Endothelial cell of umbilical vein (primary cell): Measurements from ENCODE around the gene TMIGD3. TPM values are rescaled to one million over a fixed set of nuclear protein-coding genes. Genes with fewer than 3 reads are reported as not detected.

Experiments
- BruUV-seq: library from RNA; stranded (reverse); fragments of 400-500 nt; replicated peaks from 2 replicates; lab custom pipeline; 2021; lab: Mats Ljungman, UMichigan
- CTCF ChIA-PET: fragments of 300-600, 350-600 bp; sonication (Branson Sonifier 250); formaldehyde crosslinking; loops from one replicate; lab custom pipeline; 2021; ENCODE audit warnings: antibody characterized with exemption, inconsistent platforms; lab: Charles Lee
- POLR2A ChIA-PET: fragments of 300-600, 350-600 bp; sonication (Branson Sonifier 250); formaldehyde crosslinking; loops from one replicate; lab custom pipeline; 2021; ENCODE audit warnings: antibody characterized with exemption, inconsistent platforms; lab: Charles Lee
- DNase-seq: peaks from one replicate; pipeline ENCODE4 v3.0.0-alpha.2; 2011; ENCODE audit warnings: low read depth, low spot score
- FAIRE-seq: peaks from 2 replicates; lab custom pipeline; 2011; peaks lifted over from hg19 to GRCh38; lab: Jason Lieb, UNC
- H2AFZ ChIP-seq: 2 replicates; pipeline ENCODE4 v1.6.0; 2012; ENCODE audit warnings: low read depth, low read length, control low read depth, inconsistent platforms
- H3K27ac ChIP-seq: 2 replicates; pipeline ENCODE4 v1.5.1; 2011; ENCODE audit warnings: low read depth, mild to moderate bottlenecking, control low read depth, low read length, moderate library complexity; ENCODE audit not compliant: insufficient read depth
- H3K27me3 ChIP-seq, 2 experiments: 2 replicates each; pipeline versions ENCODE4 v1.6.0 to v1.6.1; 2011; ENCODE audit warnings: low read length in 2 of 2, mixed read lengths in 1 of 2; ENCODE audit not compliant: control insufficient read depth in 2 of 2, insufficient read depth in 2 of 2
- H3K36me3 ChIP-seq, 2 experiments: 2 replicates in 1 of 2; 3 replicates in 1 of 2; pipeline ENCODE4 v1.5.1; 2011; ENCODE audit warnings: low read length in 2 of 2, mild to moderate bottlenecking in 1 of 2, moderate library complexity in 1 of 2; ENCODE audit not compliant: control insufficient read depth in 2 of 2, insufficient read depth in 2 of 2; ENCODE audit errors: extremely low read depth in 1 of 2
- H3K4me1 ChIP-seq: 3 replicates; pipeline ENCODE4 v1.5.1; 2011; ENCODE audit warnings: mild to moderate bottlenecking, low read length; ENCODE audit not compliant: control insufficient read depth, insufficient read depth; ENCODE audit errors: extremely low read depth
- H3K4me2 ChIP-seq: 2 replicates; pipeline ENCODE4 v1.6.1; 2011; ENCODE audit warnings: low read length, control low read depth, mixed read lengths; ENCODE audit not compliant: insufficient read depth
- H3K4me3 ChIP-seq, 3 experiments: fragments of 200-600 bp in 1 of 3; sonication (generic), shearing (Covaris generic) in 1 of 3; replicated peaks in 1 of 3; 2 replicates each; pipeline ENCODE4 v1.5.1; 2011 to 2016; ENCODE audit warnings: control low read depth in 3 of 3, low read length in 3 of 3, mild to moderate bottlenecking in 2 of 3, inconsistent platforms in 1 of 3, low read depth in 1 of 3, moderate library complexity in 1 of 3; ENCODE audit not compliant: insufficient read depth in 1 of 3
- H3K79me2 ChIP-seq: 2 replicates; pipeline ENCODE4 v1.6.0; 2012; ENCODE audit warnings: low read length, inconsistent platforms; ENCODE audit not compliant: control insufficient read depth, insufficient read depth
- H3K9ac ChIP-seq: replicated peaks from 2 replicates; pipeline ENCODE3; 2011; ENCODE audit warnings: low read length, control low read depth; ENCODE audit not compliant: insufficient read depth; ENCODE audit errors: extremely low read depth
- H3K9me1 ChIP-seq: replicated peaks from 3 replicates; pipeline ENCODE4 v1.6.0; 2011; ENCODE audit warnings: mild to moderate bottlenecking, low read length; ENCODE audit not compliant: control insufficient read depth, insufficient read depth; ENCODE audit errors: extremely low read depth
- H3K9me3 ChIP-seq: replicated peaks from 2 replicates; pipeline ENCODE4 v1.5.1; 2012; ENCODE audit warnings: low read length, inconsistent platforms; ENCODE audit not compliant: control insufficient read depth, insufficient read depth
- H4K20me1 ChIP-seq: replicated peaks from 2 replicates; pipeline ENCODE3; 2011; ENCODE audit warnings: mild to moderate bottlenecking, low read length; ENCODE audit not compliant: control insufficient read depth, insufficient read depth; ENCODE audit errors: extremely low read depth
- CTCF ChIP-seq, 2 donors: IDR thresholded peaks; 1 replicate in 1 of 2; 2 replicates in 1 of 2; pipeline ENCODE4 v1.5.1; 2011; ENCODE audit warnings: low read length in 2 of 2, mild to moderate bottlenecking in 2 of 2, moderate library complexity in 2 of 2, control low read depth in 1 of 2, inconsistent platforms in 1 of 2, low read depth in 1 of 2; ENCODE audit not compliant: insufficient read depth in 1 of 2; ENCODE audit errors: extremely low read depth in 1 of 2
- GATA2 ChIP-seq: IDR thresholded peaks from 2 replicates; pipeline ENCODE4 v1.7.0; 2011; ENCODE audit warnings: low read depth, mild to moderate bottlenecking, moderate library complexity, mixed read lengths, low read length; ENCODE audit not compliant: insufficient read length, insufficient read depth
- JUN ChIP-seq: IDR thresholded peaks from 2 replicates; pipeline ENCODE4 v1.6.1; 2011; ENCODE audit warnings: borderline replicate concordance, low read depth; ENCODE audit not compliant: insufficient read length, insufficient read depth
- dilution Hi-C: fragments of 300-500 bp; cut with MboI; formaldehyde crosslinking; loops from one replicate; pipeline ENCODE4 v1.15.0; 2019; ENCODE audit warnings: low sequenced_read_pairs; ENCODE audit not compliant: extremely low pct_ligation_motif_present
- intact Hi-C: fragments of 100-400 bp; cut with micrococcal nuclease; formaldehyde crosslinking; loops from one replicate; pipeline ENCODE4 v1.10.0; 2022
- polyA plus RNA-seq, 4 experiments: library from polyadenylated mRNA; depleted of rRNA in 3 of 4; stranded (reverse) in 3 of 4; unstranded in 1 of 4; fragments of >200 nt; gene quantifications; 2 replicates each; pipeline versions ENCODE4 v1.2.1 to v1.2.3, GENCODE V29; 2011 to 2012; ENCODE audit warnings: missing spikeins in 1 of 4
- total RNA-seq: library from RNA; stranded (reverse); gene quantifications from 2 replicates; pipeline ENCODE4 v1.2.3, GENCODE V29; 2021

TMIGD3 gene
- total and polyA plus RNA-seq, 2 donors (not counting 3 experiments of a cell fraction or from before 2014, with no cell fraction given) = 0.07 to 0.49 TPM

GRCh38 chr1:111517469-111518225 is 14.2 kb upstream of the TMIGD3 start:
- H3K4me2 ChIP-seq = no peak overlapping the region
- H4K20me1 ChIP-seq = no peaks in the 10 kb centered on the region
- no peaks in the 10 kb centered on the region for H3K36me3 ChIP-seq
- H2AFZ ChIP-seq = no peak overlapping the region
- no peaks in the 10 kb centered on the region for H3K27me3 ChIP-seq
- BruUV-seq = no TSS peak
- DNase-seq (no peak), FAIRE-seq (no peak)
- no peaks in the 10 kb centered on the region for H3K79me2 ChIP-seq
- POLR2A ChIA-PET = no interaction called here
- peaks cover 28% of the 10 kb centered on the region for H3K4me1 ChIP-seq
- dilution Hi-C loops = no loop called here
- H3K4me3 ChIP-seq = no peak overlapping the region
- no peak for TF ChIP-seq CTCF (IDR thresholded peaks at IDR 0.05; ENCODE audit: extremely low read depth in 1 of 2, insufficient read depth in 1 of 2, low read depth in 1 of 2, low read length in 2 of 2)
- no peaks in the 10 kb centered on the region for H3K9me1 ChIP-seq
- CTCF ChIA-PET = interaction anchor here (4.5 kb wide), 1 partner anchor 10 kb away, joined by 49 read pairs; no protein-coding TSS in a partner anchor
- no peaks in the 10 kb centered on the region for H3K9me3 ChIP-seq
- H3K27ac ChIP-seq = no peak overlapping the region
- intact Hi-C loops = loop anchor here (2.0 kb wide), 1 partner anchor 101 kb away; the partner anchor contains the start of gene RAP1A
- H3K9ac ChIP-seq = no peak overlapping the region

GRCh38 chr1:111516005-111516535 is 12.6 kb upstream of the TMIGD3 start:
- Histone ChIP-seq H3K4me1 (peaks cover 28% of the 10 kb centered on the region), H3K9me3 (no peaks in the 10 kb centered on the region), H3K27ac (peak overlapping the region; percentile 71), H3K27me3 (no peaks in the 10 kb centered on the region), H3K4me2 (peak overlapping the region; percentile 58), H3K79me2 (no peaks in the 10 kb centered on the region), H3K4me3 (peak overlapping the region in 2 of 3 experiments; percentile 3 to 15), H4K20me1 (no peaks in the 10 kb centered on the region), H3K36me3 (peaks cover 0 to 1% of the 10 kb centered on the region in 2 experiments), H2AFZ (peak overlapping the region; percentile 83), H3K9ac (peak overlapping the region; percentile 52), H3K9me1 (no peaks in the 10 kb centered on the region)
- no TSS peak for BruUV-seq
- TF ChIP-seq JUN = no peak
- peak; percentile 64 for TF ChIP-seq GATA2
- TF ChIP-seq CTCF (IDR thresholded peaks at IDR 0.05; ENCODE audit: extremely low read depth in 1 of 2, insufficient read depth in 1 of 2, low read depth in 1 of 2, low read length in 2 of 2) = peak; percentile 37 to 49
- no peak for FAIRE-seq
- ChIA-PET CTCF (interaction anchor here (0.7 to 4.5 kb wide), 6 partner anchors 8 to 254 kb away, joined by 3 to 49 read pairs (median 4); no protein-coding TSS in a partner anchor), POLR2A (no interaction called here)
- dilution Hi-C loops = no loop called here
- intact Hi-C loops = loop anchor here (1.0 to 2.0 kb wide), 3 partner anchors 8 to 103 kb away; partner anchors contain the start of gene RAP1A
- peak; percentile 75 for DNase-seq
